ENCODE results near the gene IL37. TPM values are rescaled to one million over a fixed set of nuclear protein-coding genes. Genes with fewer than 3 reads are reported as not detected.

Gene IL37
- total and polyA plus RNA-seq, 2 donors (not counting 1 experiment from before 2014, with no cell fraction given): 0.79 TPM; not detected in 1

DNA sequence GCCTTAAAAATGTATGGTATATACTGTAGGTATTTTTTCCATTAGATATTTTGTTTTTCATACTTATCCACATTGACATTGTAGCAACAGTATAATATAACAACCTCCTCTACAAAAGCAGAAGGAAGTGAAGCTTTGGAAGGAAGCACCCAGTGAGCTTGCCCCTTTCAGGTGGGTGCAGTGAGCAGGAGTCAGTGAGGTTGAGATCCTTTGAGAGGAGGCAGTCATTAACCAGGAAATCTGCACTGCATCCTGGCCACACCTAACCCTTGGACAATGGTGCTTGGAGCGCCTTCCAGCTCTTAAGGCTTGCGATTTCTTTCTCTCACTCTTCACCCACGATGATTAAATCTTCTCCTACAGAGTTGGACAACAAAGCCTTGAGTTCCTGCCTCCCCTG, 13.9 kb downstream of the IL37 start:
- Histone ChIP-seq H3K4me3 (ENCODE audit: control extremely low read depth in 1 of 5, extremely low read depth in 1 of 5, insufficient read depth in 1 of 5, low read depth in 2 of 5, low read length in 4 of 5) (no peak overlapping the region), H2AFZ (ENCODE audit: insufficient read depth, low read depth, low read length, poor library complexity, severe bottlenecking) (no peak overlapping the region), H3K9me3 (ENCODE audit: control extremely low read depth in 1 of 3, control insufficient read depth in 2 of 3, insufficient read depth in 1 of 3, low read length in 2 of 3) (no peaks in the 10 kb centered on the region), H3K36me3 (replicated peaks in 1 of 2; ENCODE audit: control extremely low read depth in 1 of 2, control insufficient read depth in 1 of 2, extremely low read depth in 1 of 2, insufficient read depth in 2 of 2, low read length in 1 of 2) (no peaks in the 10 kb centered on the region), H3K27me3 (replicated peaks in 1 of 4; ENCODE audit: control extremely low read depth in 1 of 4, control insufficient read depth in 3 of 4, insufficient read depth in 4 of 4, low read length in 3 of 4) (peaks cover 0 to 5% (median 0%) of the 10 kb centered on the region in 4 experiments), H3K4me2 (replicated peaks; ENCODE audit: low read depth, low read length, poor library complexity, severe bottlenecking) (no peak overlapping the region), H3K27ac (ENCODE audit: low read length in 2 of 2) (no peak overlapping the region), H4K20me1 (ENCODE audit: control insufficient read depth, insufficient read depth, low read length, poor library complexity, severe bottlenecking) (no peaks in the 10 kb centered on the region), H3K9ac (ENCODE audit: low read length) (no peak overlapping the region), H3K79me2 (ENCODE audit: control insufficient read depth, insufficient read depth, low read length) (no peaks in the 10 kb centered on the region), H3K4me1 (ENCODE audit: control insufficient read depth in 2 of 2, insufficient read depth in 2 of 2, low read length in 2 of 2) (peaks cover 0 to 3% of the 10 kb centered on the region in 2 donors)
- no peak for ATAC-seq (ENCODE audit: low read depth)
- ChIA-PET POLR2A (no interaction called here), CTCF (interaction anchor here (1.6 kb wide), 1 partner anchor 39 kb away, joined by 4 read pairs; no protein-coding TSS in a partner anchor)
- 80% methylated on average over 1 of the region's 3 CpGs for WGBS (ENCODE audit: insufficient coverage)
- no peak overlapping the region for H3K4me3 Mint-ChIP-seq
- intact Hi-C loops (cut with micrococcal nuclease): no loop called here
- TF ChIP-seq EZH2 (IDR thresholded peaks at IDR 0.05; ENCODE audit: borderline replicate concordance, insufficient read depth, low read depth, low read length, poor library complexity, severe bottlenecking): no peak
- TF ChIP-seq, protein P1, sequence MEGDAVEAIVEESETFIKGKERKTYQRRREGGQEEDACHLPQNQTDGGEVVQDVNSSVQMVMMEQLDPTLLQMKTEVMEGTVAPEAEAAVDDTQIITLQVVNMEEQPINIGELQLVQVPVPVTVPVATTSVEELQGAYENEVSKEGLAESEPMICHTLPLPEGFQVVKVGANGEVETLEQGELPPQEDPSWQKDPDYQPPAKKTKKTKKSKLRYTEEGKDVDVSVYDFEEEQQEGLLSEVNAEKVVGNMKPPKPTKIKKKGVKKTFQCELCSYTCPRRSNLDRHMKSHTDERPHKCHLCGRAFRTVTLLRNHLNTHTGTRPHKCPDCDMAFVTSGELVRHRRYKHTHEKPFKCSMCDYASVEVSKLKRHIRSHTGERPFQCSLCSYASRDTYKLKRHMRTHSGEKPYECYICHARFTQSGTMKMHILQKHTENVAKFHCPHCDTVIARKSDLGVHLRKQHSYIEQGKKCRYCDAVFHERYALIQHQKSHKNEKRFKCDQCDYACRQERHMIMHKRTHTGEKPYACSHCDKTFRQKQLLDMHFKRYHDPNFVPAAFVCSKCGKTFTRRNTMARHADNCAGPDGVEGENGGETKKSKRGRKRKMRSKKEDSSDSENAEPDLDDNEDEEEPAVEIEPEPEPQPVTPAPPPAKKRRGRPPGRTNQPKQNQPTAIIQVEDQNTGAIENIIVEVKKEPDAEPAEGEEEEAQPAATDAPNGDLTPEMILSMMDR (IDR thresholded peaks at IDR 0.05): no peak
- peaks cover 6% of the 10 kb centered on the region for H3K4me1 Mint-ChIP-seq
- H3K27ac Mint-ChIP-seq: no peak overlapping the region
- peaks cover 8% of the 10 kb centered on the region for H3K27me3 Mint-ChIP-seq
- no peak for DNase-seq
- H3K9me3 Mint-ChIP-seq (ENCODE audit: insufficient read depth): peaks cover under 1% of the 10 kb centered on the region

DNA sequence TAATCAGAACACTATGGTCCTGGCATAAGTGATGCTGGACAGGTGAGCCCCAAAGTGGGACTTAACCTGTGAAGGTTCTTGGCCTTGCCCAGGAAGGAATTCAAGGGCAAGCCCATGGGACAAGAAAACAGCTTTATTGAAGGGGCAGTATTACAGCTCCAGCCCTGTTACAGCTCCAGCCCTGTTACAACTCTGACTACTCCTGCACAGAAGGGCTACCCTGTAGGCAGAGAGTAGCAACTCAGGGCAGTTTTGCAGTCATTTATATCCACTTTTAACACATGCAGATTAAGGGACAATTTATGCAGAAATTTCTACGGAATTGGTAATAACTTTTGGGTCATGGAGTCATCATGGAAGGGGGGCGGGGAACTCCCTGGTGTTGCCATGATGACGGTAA, 15.7 kb downstream of the IL37 start:
- POLR2A ChIA-PET: no interaction called here
- Histone ChIP-seq H3K9ac (ENCODE audit: low read length) (no peak overlapping the region), H2AFZ (ENCODE audit: insufficient read depth, low read depth, low read length, poor library complexity, severe bottlenecking) (no peak overlapping the region), H3K27me3 (replicated peaks in 1 of 4; ENCODE audit: control extremely low read depth in 1 of 4, control insufficient read depth in 3 of 4, insufficient read depth in 4 of 4, low read length in 3 of 4) (peaks cover 0 to 5% (median 0%) of the 10 kb centered on the region in 4 experiments), H3K36me3 (replicated peaks in 1 of 2; ENCODE audit: control extremely low read depth in 1 of 2, control insufficient read depth in 1 of 2, extremely low read depth in 1 of 2, insufficient read depth in 2 of 2, low read length in 1 of 2) (no peaks in the 10 kb centered on the region), H3K4me2 (replicated peaks; ENCODE audit: low read depth, low read length, poor library complexity, severe bottlenecking) (no peak overlapping the region), H3K27ac (ENCODE audit: low read length in 2 of 2) (no peak overlapping the region), H3K9me3 (ENCODE audit: control extremely low read depth in 1 of 3, control insufficient read depth in 2 of 3, insufficient read depth in 1 of 3, low read length in 2 of 3) (no peaks in the 10 kb centered on the region), H4K20me1 (ENCODE audit: control insufficient read depth, insufficient read depth, low read length, poor library complexity, severe bottlenecking) (no peaks in the 10 kb centered on the region), H3K4me3 (ENCODE audit: control extremely low read depth in 1 of 5, extremely low read depth in 1 of 5, insufficient read depth in 1 of 5, low read depth in 2 of 5, low read length in 4 of 5) (no peak overlapping the region), H3K4me1 (ENCODE audit: control insufficient read depth in 2 of 2, insufficient read depth in 2 of 2, low read length in 2 of 2) (peaks cover 0 to 3% of the 10 kb centered on the region in 2 donors), H3K79me2 (ENCODE audit: control insufficient read depth, insufficient read depth, low read length) (no peaks in the 10 kb centered on the region)
- no peaks in the 10 kb centered on the region for H3K9me3 Mint-ChIP-seq (ENCODE audit: insufficient read depth)
- peaks cover 7% of the 10 kb centered on the region for H3K27me3 Mint-ChIP-seq
- H3K27ac Mint-ChIP-seq: no peak overlapping the region
- intact Hi-C loops (cut with micrococcal nuclease): no loop called here
- no peak overlapping the region for H3K4me3 Mint-ChIP-seq
- ATAC-seq (ENCODE audit: low read depth): no peak
- no peak for DNase-seq
- CTCF ChIA-PET: interaction anchor here (0.8 kb wide), 1 partner anchor 42 kb away, joined by 3 read pairs; no protein-coding TSS in a partner anchor
- H3K4me1 Mint-ChIP-seq: peaks cover 6% of the 10 kb centered on the region
- TF ChIP-seq EZH2 (IDR thresholded peaks at IDR 0.05; ENCODE audit: borderline replicate concordance, insufficient read depth, low read depth, low read length, poor library complexity, severe bottlenecking): no peak
- TF ChIP-seq, protein P1 (IDR thresholded peaks at IDR 0.05): no peak
- WGBS (ENCODE audit: insufficient coverage): no CpG with 5 or more reads among the region's 3 CpGs
